GM12878 (cell line): ENCODE measurements around the gene SELENOV.

Experiments
- CTCF ChIP-seq, 3 experiments: IDR thresholded peaks in 2 of 3; conservative IDR thresholded peaks in 1 of 3; 2 replicates each; pipeline ENCODE4 v1.5.1; 2011; ENCODE audit warnings: low read depth in 3 of 3, low read length in 3 of 3, mild to moderate bottlenecking in 3 of 3, control low read depth in 2 of 3, moderate library complexity in 2 of 3, inconsistent platforms in 1 of 3, mixed read lengths in 1 of 3; ENCODE audit not compliant: control insufficient read depth in 2 of 3, insufficient read depth in 1 of 3; ENCODE audit errors: extremely low read depth in 1 of 3
- FOS ChIP-seq: IDR thresholded peaks from 3 replicates; pipeline ENCODE4 v1.6.1; 2011; ENCODE audit warnings: borderline replicate concordance; ENCODE audit not compliant: insufficient read length; ENCODE audit errors: extremely low read depth
- PKNOX1 ChIP-seq: fragments of 450-650 bp; IDR thresholded peaks from 2 replicates; pipeline ENCODE4 v1.6.1; 2016; ENCODE audit warnings: mild to moderate bottlenecking
- POLR2AphosphoS5 ChIP-seq: IDR thresholded peaks from 2 replicates; pipeline ENCODE4 v1.6.1; 2011; ENCODE audit warnings: mild to moderate bottlenecking, low read length, inconsistent platforms
- REST ChIP-seq: IDR thresholded peaks from 2 replicates; pipeline ENCODE4 v1.6.1; 2012; ENCODE audit warnings: mild to moderate bottlenecking, low read depth, low read length

GRCh38 chr19:39494661-39495060, 20.3 kb upstream of the SELENOV start:
- no peak for TF ChIP-seq FOS
- TF ChIP-seq CTCF (IDR thresholded peaks at IDR 0.05 in 2 of 3, conservative IDR thresholded peaks at IDR 0.05 in 1 of 3; ENCODE audit: control insufficient read depth in 2 of 3, extremely low read depth in 1 of 3, insufficient read depth in 1 of 3, low read depth in 3 of 3, low read length in 3 of 3) = no peak
- no peak for TF ChIP-seq POLR2AphosphoS5
- no peak for TF ChIP-seq REST
- TF ChIP-seq PKNOX1 = no peak
